ENCODE data around the gene CD96.

- TF ChIP-seq EZH2 (IDR thresholded peaks at IDR 0.05; ENCODE audit: borderline replicate concordance) (no peak), CTCF (IDR thresholded peaks at IDR 0.05; ENCODE audit: poor library complexity) (no peak), EZH2phosphoT487 (IDR thresholded peaks at IDR 0.05; ENCODE audit: low read depth, severe bottlenecking, unreplicated experiment) (no peak)
These were observed 3.4 kb downstream of the CD96 start for GRCh38 chr3:111545349-111545748.

Data from hepatocyte (in vitro differentiated cells).